Amygdala (tissue), 56 donors: ENCODE data around the gene ANKRD27.
"Not testable (repeated sequence)": the region's sequence is repeated elsewhere in the genome, so short reads cannot be mapped to it uniquely, and the experiment has no call there.

ENCODE experiments used
- DNase-seq, 56 donors: peaks; one replicate each; lab custom pipeline; 2025; lab: John Stamatoyannopoulos, UW

ANKRD27 gene

DNA sequence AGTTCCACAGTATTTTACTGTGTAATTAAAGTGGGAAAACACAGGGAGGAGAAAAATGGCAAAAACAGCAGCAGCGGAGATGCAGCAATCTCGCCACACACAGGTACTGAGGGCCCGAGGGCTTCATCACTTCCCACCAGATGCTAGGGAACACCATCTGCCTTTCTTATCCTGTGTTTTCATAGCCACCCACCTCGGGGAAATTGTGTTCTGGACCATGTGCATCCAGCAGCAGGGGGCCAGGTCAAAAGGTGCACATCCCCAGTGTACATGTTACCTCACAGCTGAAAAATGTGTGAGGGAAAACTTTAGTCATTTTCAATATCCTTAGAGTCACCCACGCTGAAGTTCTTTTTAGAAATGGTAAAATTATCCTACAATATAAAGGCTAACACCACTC, 63.8 kb downstream of the ANKRD27 start:
- peak in 1 of 56 donors; percentile 11 for DNase-seq

DNA sequence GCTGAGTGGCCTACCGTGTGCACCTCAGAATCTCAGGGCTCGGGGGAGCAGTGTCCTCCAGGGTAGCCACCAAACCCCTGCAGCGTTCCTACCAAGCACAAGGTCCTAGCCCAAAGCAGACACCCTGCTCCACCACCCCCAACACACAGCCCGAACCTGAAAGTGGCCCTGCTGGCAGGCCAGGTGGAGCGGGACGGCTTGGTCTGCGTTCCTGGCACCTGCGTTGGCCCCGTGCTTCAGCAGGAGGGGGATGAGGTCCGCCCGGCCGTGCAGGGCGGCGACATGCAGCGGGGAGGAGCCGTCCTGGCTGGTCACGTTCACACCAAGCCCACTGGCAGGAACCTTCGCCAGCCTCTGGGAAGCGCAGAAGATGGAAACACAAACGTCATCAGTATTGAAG, 67.5 kb downstream of the ANKRD27 start:
- no peak for DNase-seq

DNA sequence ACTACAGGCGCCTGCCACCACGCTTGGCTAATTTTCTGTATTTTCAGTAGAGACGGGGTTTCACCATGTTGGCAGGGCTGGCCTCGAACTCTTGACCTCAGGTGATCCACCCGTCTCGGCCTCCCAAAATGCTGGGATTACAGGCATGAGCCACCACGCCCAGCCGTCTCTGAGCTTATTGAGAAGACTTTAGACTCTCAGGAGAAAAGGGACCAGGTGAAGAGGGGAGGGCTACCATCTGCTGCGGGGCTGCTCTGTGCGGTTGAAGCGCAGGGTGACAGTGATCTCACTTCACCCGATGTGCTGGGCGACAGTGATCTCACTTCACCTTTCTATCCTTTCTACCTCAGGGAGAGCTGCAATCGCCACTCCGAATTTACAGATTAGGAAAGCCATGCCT, 68.7 kb downstream of the ANKRD27 start:
- DNase-seq, result no peak

DNA sequence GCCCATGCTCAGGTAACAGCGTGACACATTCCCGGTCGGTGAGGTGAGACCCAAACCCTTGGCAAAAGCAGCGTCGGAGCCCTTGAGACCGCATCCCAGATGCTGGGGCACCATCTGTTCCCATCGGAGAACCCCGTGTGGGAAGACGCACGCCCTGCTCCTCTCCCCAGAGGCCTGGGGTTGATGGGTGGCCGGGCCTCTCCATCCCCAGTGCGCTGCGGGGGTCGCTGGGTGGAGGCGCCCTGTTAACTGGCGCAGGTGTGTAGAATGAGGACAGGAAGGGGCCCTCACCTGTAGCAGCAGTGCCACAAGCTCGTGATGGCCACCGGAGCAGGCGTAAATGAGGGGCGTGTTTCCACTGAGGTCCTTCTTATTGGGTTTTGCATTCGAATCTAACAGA, 69.4 kb downstream of the ANKRD27 start:
- DNase-seq, result no peak

DNA sequence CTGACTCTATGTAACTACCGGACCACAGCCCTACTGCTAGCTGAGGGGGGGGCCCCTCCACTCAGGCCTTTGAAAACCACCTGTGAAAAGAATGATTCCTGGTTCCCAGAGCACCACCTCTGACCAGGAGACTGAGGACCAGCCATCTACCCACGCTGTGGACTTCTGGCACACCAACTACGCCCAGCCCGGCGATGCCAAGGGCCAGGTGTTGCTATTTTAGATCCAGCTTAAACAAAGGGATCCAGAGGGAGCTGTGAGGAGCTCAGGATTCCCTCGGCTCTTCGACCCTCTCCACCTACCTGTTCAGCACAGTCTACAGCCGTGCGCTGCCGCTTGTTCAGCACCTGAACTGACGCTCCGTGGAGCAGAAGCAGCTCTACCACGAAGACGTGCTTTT, 71.0 kb downstream of the ANKRD27 start:
- DNase-seq, result no peak

DNA sequence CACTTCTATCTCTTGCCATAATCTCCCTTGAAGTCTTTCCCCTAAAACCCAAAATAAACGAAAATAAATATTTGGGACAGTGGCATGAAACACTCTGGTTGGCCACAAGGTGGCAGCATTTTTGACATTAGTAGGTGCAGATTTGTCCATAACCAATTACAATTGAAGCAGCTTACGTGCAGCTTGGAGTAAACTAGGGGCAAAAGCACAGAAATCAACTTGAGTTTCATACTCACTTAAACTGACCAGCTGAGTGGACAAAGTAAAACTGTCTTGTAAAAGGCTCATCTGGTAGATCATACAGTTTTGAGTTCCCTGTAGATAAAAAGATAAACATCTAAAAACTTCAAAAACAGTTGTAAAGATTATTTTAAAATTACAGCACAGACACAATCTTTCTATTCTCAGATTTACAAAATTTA, 75.2 kb downstream of the ANKRD27 start:
- peak in 4 of 56 donors; percentile 5 to 26 (median 18) for DNase-seq

DNA sequence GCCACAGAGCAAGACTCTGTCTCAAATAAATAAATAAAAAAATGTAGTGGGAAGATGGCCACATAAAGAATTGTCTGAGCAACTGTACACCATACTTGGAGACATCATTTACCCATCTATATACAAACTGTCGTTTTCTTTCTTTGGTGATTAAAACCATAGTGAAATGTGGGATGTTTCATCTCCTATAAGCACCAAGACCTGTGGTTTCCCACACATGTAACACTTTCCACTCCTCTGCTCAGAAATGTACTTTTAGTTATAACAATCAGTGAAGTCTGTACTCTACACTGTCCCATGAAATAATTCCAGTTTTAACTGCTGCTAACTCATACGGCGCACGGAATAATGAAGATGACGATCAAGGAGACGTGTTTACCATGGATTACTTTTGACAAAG, 75.7 kb downstream of the ANKRD27 start:
- no peak for DNase-seq

DNA sequence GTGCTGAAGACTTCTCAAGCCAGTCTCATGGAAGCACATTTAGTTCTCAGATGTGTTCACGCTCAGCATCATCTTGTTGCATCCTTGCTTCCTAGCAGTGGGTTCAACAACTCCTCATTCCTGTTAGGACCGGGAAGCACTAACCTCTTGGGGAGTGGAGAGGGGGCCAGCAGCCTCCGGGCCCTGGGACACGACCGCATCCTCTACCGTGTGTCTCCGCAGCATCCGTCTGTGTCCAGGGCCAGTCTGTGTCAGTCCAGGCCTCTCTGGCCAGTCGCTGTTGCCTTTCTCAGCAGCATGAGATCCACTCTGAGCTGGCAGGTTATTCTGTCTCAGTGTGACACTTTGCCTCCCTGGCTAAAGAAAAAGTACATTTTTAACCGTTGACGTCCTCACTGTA, 77.0 kb downstream of the ANKRD27 start:
- DNase-seq, result no peak

DNA sequence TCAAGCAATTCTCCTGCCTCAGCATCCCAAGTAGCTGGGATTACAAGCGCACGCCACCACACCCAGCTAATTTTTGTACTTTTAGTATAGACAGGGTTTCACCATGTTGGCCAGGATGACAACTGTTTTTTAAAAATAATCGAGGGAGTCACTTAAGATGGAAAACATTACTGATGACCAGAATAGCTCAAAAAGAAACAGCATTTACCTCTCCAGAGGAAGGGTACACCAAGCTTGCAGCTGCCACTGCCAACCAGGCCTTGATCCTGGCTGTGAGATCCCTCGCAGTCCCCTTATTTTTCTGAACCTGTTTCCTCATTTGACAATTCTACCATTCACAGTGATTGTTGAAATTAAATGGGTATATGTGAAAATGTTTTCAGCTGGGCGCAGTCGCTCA, 79.5 kb downstream of the ANKRD27 start:
- no peak for DNase-seq

DNA sequence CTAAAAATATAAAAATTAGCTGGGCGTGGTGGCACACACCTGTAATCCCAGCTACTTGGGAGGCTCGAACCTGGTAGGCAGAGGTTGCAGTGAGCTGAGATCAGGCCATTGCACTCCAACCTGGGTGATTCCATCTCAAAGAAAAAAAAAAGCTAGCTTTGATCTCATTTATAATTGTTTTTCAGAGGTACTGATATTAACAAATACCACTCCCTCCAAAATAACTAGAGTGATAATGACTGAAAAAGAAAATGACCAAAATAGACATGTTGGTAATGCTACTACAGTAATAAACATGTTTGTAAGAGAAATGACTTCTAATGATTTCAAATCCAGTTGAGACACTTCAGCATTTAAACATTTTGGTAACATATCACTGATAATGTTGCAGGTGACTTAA, 81.0 kb downstream of the ANKRD27 start:
- DNase-seq, result no peak

DNA sequence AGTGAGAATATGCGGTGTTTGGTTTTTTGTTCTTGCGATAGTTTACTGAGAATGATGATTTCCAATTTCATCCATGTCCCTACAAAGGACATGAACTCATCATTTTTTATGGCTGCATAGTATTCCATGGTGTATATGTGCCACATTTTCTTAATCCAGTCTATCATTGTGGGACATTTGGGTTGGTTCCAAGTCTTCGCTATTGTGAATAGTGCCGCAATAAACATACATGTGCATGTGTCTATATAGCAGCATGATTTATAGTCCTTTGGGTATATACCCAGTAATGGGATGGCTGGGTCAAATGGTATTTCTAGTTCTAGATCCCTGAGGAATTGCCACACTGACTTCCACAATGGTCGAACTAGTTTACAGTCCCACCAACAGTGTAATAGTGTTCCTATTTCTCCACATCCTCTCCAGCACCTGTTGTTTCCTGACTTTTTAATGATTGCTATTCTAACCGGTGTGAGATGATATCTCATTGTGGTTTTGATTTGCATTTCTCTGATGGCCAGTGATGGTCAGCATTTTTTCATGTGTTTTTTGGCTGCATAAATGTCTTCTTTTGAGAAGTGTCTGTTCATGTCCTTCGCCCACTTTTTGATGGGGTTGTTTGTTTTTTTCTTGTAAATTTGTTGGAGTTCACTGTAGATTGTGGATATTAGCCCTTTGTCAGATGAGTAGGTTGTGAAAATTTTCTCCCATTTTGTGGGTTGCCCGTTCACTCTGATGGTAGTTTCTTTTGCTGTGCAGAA, 87.1 kb downstream of the ANKRD27 start:
- DNase-seq, result not testable (repeated sequence)

DNA sequence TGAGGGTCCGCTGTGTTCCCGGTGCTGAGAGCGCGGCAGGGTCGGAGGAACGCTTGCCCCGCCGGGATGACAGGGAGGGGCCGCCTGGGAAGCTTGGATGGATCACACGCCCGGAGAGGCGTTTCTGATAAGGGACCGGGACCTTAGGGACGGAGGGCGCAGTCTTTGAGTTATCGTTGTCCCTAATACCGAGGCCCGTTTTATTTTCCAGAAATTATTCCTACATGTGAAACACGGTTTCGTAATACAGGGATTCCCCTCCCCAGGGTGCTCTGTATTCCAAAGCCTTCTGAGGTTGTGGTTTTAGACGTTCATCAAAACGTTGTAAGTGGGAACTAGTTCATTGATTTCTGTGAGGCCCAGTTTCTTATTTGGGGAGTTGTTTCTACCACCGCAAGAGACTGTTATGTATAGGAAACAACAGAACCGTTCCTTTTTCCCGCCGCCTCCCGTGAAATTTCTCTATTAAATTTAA, 93.2 kb downstream of the ANKRD27 start:
- DNase-seq, result peak in 4 of 56 donors; percentile 15 to 21 (median 18)

DNA sequence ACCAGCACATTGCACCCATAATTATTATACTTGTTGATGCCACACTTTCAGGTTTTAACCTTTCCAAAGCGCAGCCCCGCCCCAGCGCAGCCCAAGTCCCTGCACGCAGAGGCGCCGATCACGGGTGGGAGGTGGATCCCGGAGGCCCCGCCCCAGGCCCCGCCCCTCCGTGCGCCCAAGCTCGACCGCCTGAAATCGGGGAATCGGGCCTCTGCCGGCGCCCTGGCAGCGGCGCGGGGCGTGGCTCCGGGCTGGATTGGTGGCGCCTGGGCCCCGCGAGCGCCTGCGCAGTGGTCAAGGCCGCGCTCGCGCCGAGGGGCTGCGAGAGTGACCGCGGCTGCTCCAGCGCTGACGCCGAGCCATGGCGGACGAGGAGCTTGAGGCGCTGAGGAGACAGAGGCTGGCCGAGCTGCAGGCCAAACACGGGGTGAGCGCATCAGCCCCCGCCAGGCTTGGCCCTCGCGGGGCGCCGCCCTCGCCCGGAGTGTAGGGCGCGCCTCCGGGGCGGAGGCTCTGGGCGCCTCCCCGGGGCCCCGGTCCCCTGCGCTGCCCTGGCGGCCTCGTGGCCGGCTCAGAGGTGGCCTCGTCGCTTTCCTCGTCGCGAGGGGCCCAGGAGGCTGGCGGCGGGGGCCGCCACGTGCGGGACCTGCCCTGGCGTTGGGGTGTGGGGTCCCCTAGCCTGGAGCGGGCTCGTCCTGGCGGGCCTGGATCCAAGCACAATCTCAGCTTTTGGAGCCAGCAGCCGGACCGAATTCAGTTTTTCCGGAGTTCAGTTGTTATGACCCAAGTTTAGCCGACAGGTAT, 93.9 kb downstream of the ANKRD27 start, which contains the start of gene PDCD5:
TSS of gene PDCD5 (plus strand) at position 290 of the 804 bp plus-strand sequence. CDS start at position 362, 72 bp downstream.
- DNase-seq, result peak; percentile 48 to 97 (median 92)

DNA sequence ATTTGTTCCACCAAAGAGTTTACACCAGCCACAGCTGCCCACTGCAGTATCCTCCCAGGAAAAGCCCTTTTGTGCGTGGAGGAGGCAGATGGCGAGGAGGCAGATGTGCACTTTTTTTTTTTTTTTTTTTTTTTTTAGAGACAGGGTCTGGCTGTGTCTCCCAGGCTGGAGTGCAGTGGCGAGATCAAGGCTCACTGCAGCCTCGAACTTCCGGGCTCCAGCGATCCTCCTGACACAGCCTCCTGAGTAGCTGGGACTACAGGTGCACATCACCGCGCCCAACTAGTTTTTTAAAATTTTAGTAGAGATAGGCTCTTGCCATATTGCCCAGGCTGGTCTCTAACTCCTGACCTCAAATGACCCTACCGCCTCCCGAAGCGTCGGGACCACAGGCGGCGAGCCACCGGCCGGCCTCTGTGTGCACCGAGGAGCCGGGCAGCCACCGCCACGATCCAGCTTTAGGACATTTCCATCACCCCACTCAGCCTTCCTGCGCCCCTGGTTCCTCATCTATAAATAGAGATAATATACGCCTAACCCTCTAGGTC, 94.6 kb downstream of the ANKRD27 start:
- no peak for DNase-seq

DNA sequence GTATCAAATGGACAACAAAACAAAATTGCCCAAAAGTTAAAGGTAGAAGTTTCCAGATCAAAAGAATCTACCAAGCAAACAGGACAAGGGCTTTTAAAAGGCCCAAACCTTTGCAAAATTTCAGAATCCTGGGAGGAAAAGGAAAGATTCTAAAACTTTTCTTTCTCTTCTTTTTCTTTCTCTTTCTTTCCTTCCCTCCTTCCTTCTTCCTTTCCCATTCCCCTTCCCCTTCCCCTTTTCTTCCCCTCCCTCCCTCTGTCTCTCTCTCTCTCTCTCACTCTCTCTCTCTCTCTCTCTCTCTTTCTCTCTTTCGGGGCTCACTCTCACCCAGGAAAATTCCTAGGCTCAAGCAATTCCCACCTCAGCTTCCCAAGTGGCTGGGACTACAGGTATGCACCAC, 98.2 kb downstream of the ANKRD27 start:
- DNase-seq, result no peak

DNA sequence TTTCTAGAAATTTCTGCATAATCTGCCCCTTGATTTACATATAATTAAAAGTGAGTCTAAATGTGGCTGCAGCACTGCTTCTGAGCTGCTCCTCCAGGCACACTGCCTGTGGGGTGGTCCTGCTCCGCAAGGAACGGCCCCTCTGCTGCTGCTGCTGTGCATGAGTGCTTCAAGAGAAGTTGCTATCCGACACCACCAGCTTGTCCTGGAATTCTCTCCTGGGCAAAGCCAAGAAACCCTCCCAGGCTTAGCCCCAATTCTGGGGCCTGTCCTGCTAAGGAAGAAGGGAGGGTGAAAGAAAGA, 101.5 kb downstream of the ANKRD27 start:
- DNase-seq, result peak in 3 of 56 donors; percentile 2 to 22 (median 19)

DNA sequence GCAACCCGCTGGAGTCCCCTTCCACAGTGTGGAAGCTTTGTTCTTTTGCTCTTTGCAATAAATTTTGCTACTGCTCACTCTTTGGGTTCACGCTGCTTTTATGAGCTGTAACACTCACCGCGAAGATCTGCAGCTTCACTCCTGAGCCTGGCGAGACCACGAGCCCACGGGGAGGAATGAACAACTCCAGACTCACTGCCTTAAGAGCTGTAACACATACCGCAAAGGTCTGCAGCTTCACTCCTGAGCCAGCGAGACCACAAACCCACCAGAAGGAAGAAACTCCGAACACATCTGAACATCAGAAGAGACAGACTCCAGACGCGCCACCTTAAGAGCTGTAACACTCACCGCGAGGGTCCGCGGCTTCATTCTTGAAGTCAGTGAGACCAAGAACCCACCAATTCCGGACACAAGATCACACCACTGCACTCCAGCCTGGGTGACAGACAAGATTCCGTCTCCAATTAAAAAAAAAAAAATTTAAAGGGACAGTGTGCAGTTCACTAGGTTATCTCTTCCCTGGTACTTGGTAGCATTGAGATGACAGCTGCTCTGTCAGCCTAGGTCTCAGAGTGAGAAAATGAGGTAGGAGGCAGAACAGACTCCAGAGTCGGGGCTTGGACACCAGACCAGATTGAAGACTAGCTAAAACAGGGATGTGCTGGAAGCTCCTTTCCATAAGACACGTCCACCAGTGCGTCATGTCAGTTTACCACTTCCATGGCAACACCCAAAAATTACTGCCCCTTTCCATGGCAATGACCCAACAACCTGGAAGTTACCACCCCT, 102.1 kb downstream of the ANKRD27 start:
- not testable (repeated sequence) for DNase-seq

DNA sequence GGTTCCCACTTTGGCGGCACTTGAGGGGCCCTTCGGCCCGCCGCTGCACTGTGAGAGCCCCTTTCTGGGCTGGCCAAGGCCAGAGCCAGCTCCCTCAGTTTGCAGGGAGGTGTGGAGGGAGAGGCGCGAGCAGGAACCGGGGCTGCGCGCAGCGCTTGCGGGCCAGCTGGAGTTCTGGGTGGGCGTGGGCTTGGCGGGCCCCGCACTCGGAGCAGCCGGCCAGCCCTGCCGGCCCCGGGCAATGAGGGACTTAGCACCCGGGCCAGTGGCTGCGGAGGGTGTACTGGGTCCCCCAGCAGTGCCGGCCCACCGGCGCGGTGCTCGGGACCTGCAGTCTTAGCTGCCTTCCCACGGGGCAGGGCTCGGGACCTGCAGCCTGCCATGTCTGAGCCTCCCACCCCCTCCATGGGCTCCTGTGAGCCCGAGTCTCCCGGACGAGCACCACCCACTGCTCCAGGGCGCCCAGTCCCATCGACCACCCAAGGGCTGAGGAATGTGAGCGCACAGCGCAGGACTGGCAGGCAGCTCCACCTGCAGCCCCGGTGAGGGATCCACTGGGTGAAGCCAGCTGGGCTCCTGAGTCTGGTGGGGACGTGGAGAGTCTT, 103.4 kb downstream of the ANKRD27 start:
- DNase-seq, result not testable (repeated sequence)

DNA sequence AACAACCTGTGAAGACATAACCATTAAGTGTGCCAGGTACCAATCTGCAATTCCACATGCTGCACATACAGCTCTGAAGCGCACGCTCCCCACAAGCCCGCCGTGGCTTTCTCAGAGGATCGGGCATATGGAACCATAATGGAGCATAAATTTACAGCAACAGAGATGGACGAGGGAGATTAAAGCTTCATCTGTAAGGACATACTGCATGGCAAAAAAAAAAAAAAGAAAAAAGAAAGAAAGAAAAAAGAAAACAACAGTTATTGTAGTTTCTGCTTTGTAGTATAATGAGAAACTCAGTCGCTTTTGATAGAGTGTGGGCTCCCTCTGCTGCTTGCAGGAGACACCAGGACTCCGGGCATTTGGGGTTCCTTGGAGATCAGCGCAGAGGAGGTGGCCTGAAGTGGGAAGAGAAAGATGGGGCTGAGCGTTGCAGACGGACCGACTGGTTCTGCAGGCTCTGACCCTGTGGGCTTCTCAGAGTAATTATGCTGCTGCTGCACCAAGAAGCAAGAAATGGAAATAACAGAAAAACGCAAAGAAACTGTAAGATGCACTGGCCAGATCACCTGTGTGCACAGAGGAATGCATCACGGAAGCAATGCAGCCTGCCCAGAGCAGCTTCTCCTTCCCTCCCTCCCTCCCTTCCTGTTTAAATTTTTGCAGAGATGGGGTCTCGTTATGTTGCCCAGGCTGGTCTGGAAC, 104.7 kb downstream of the ANKRD27 start:
- peak in 42 of 56 donors; percentile 1 to 76 (median 24) for DNase-seq

DNA sequence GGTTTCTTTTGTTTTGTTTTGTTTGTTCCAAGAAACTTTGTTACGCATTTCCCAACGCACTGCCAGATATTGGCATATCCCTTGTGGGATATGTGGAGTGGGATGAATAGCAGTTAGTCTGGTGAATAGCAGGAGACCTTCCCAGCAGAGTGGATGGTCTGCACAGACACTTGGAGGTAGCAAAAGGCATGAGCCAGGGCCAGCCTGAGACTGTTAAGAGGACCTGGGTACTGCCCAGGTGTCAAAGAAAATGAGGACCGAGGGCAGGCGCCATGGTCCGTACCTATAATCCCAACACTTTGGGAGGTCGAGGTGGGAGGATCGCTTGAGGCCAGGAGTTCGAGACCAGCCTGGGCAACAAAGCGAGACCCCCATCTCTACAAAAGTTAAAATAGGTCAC, 107.5 kb downstream of the ANKRD27 start:
- no peak for DNase-seq
